Adipocyte (in vitro differentiated cells): Measurements from ENCODE around the gene HAT1.
A peak's percentile ranks its signal among the peaks of the same experiment; 100 is the strongest.

Experiments
- DNase-seq: peaks from one replicate; pipeline ENCODE4 v3.0.0-alpha.2; 2015; ENCODE audit warnings: low read depth
- H3K27me3 ChIP-seq: replicated peaks from 2 replicates; pipeline ENCODE4 v1.7.0; 2013; ENCODE audit warnings: mild to moderate bottlenecking, low read length, moderate library complexity; ENCODE audit not compliant: control insufficient read depth, insufficient read depth
- H3K36me3 ChIP-seq: 2 replicates; pipeline ENCODE4 v1.7.0; 2013; ENCODE audit warnings: low read length, mild to moderate bottlenecking, moderate library complexity; ENCODE audit not compliant: control insufficient read depth, insufficient read depth, severe bottlenecking
- H3K4me1 ChIP-seq: 2 replicates; pipeline ENCODE4 v1.7.0; 2013; ENCODE audit warnings: mild to moderate bottlenecking, low read length, moderate library complexity; ENCODE audit not compliant: control insufficient read depth, insufficient read depth
- H3K4me3 ChIP-seq: 2 replicates; pipeline ENCODE4 v1.7.0; 2013; ENCODE audit warnings: mild to moderate bottlenecking, low read length, moderate library complexity
- H3K9ac ChIP-seq: 2 replicates; pipeline ENCODE4 v1.7.0; 2013; ENCODE audit warnings: mild to moderate bottlenecking, low read length, moderate library complexity
- H3K9me3 ChIP-seq: 2 replicates; pipeline ENCODE4 v1.7.0; 2013; ENCODE audit warnings: mild to moderate bottlenecking, low read length, moderate library complexity; ENCODE audit not compliant: control insufficient read depth

The HAT1 gene, protein sequence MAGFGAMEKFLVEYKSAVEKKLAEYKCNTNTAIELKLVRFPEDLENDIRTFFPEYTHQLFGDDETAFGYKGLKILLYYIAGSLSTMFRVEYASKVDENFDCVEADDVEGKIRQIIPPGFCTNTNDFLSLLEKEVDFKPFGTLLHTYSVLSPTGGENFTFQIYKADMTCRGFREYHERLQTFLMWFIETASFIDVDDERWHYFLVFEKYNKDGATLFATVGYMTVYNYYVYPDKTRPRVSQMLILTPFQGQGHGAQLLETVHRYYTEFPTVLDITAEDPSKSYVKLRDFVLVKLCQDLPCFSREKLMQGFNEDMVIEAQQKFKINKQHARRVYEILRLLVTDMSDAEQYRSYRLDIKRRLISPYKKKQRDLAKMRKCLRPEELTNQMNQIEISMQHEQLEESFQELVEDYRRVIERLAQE

DNA sequence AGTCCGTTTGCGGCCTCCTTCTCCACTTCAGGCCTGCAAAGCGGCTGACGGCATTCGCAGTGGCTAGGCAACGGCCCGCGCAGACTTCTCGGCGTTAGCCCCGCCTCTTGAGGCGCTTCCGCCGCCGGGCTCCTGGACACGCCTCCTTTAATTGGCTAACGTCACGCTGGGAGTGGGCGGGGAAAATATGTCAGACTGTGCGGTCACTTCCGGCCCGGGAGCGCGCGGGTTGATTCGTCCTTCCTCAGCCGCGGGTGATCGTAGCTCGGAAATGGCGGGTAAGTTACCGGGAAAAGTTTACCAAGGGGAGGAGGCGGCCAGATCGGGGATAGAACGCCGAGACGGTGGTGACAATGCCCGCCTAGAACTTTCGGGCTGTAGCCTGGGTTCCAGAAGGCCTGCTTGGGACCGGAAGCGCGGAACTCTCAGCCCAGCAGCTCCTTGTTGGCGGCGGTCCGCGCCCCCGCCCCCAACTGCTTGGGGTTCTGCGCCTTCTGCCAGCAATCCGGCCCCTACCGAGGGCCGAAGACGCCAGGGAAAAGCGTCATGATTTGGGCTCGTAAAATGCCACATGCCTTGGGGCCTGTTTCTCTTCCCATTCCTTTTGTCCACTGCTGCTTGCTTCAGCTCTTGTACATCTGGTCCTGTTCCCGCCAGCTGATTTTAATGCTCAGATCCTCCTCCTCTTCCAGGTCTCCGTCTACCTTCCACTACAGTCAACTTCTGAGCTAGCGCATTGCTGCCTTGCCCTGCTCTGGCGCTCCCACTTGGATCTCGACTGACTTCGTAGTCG lies at the start of gene HAT1:
HAT1 (plus strand) TSS at position 232 of the 793 bp plus-strand sequence; CDS start at position 272, 40 bp downstream.
- H3K9ac ChIP-seq = peak within 1 kb of the TSS; percentile 91
- DNase-seq = peak; percentile 100
- no peaks in the 10 kb centered on the region for H3K27me3 ChIP-seq
- H3K9me3 ChIP-seq = no peaks in the 10 kb centered on the region
- peaks cover 11% of the 10 kb centered on the region for H3K4me1 ChIP-seq
- peak within 1 kb of the TSS; percentile 95 for H3K4me3 ChIP-seq
- H3K36me3 ChIP-seq = peaks cover 11% of the 10 kb centered on the region

DNA sequence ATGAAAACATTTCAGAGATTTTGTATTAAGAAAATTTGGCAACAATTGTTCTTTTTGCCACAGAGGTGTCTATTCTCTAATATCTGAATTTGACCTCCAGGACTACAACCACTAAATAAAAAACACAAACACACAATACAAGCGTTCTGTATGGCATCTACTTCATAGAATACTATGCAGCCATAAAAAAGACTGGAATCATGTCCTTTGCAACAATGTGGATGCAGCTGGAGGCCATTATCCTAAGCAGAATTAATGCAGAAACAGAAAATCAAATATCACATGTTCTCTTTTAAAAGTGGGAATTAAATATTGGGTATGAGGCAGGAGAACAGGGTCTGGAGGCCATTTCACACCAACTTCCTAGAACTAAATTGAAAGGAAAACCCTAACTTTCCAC lies 47.7 kb upstream of the HAT1 start:
- Histone ChIP-seq H3K4me3 (no peak overlapping the region), H3K27me3 (no peaks in the 10 kb centered on the region), H3K4me1 (peaks cover 13% of the 10 kb centered on the region), H3K9ac (no peak overlapping the region), H3K36me3 (no peaks in the 10 kb centered on the region), H3K9me3 (no peaks in the 10 kb centered on the region)
- no peak for DNase-seq

DNA sequence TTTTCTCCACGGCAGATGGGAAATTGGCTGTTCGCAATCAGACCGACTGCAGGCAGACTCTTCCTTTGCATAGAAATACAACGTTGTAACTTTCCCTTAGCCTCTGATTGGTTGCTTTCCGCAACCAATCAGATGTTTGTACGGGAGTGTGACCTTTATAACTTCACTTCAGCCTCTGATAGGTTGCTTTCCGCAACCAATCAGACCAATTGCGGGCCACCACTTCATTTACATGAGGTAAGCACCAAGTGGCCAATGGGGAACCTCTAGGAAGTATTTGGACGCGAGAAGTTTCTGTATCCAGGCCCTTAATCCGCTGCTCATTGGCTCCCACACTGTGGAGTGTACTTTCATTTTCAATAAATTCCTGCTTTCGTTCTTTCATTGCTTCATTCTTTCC lies 47.3 kb upstream of the HAT1 start:
- Histone ChIP-seq H3K4me3 (no peak overlapping the region), H3K9ac (no peak overlapping the region), H3K27me3 (no peaks in the 10 kb centered on the region), H3K9me3 (no peaks in the 10 kb centered on the region), H3K4me1 (peaks cover 13% of the 10 kb centered on the region), H3K36me3 (no peaks in the 10 kb centered on the region)
- no peak for DNase-seq

DNA sequence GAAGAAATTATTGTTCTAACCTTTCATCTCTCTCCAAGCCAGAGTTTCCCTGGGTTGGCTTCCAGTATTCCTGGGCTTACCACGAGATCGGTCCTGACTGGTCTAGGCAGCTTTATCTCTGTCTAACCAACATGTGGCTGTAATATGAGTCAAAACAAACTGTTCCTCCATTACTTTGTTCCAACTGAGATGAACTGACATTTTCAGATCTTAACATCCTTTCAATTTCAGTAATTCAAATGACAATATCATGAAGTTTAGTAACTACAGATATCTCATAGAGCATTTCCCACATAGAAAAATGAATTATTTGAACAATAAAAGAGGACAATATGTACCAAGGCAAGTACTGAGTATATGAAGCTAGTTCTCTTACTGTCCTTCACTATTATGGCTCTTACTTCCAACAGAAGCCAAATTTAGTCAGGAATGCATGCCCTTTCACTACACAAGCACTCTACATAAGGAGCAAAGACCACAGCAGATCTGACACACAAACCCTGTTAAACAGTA lies 43.7 kb upstream of the HAT1 start:
- Histone ChIP-seq H3K9ac (peak overlapping the region; percentile 43), H3K9me3 (no peaks in the 10 kb centered on the region), H3K27me3 (no peaks in the 10 kb centered on the region), H3K4me1 (peaks cover 13% of the 10 kb centered on the region), H3K4me3 (peak overlapping the region; percentile 63), H3K36me3 (no peaks in the 10 kb centered on the region)
- peak; percentile 86 for DNase-seq

DNA sequence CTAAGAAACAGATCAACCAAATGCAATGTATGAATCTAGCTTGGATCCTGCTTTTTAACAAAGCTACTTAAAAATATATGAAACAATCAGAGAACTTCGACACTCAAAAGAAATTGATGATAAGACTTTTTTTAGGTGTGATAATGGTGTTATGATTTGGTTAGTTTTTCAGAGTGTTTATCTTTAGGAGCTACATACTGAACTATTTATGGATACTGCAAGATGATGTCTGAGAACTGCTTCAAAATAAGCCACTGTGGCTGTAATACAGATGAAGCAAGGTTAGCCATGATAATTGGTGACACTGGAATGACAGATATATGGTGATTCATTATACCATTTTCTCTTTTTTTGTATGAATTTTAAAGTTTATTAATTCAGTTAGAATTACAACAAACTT lies 42.4 kb upstream of the HAT1 start:
- H3K9me3 ChIP-seq = no peaks in the 10 kb centered on the region
- H3K9ac ChIP-seq = no peak overlapping the region
- no peak overlapping the region for H3K4me3 ChIP-seq
- H3K27me3 ChIP-seq = no peaks in the 10 kb centered on the region
- peaks cover 13% of the 10 kb centered on the region for H3K4me1 ChIP-seq
- H3K36me3 ChIP-seq = no peaks in the 10 kb centered on the region
- no peak for DNase-seq

DNA sequence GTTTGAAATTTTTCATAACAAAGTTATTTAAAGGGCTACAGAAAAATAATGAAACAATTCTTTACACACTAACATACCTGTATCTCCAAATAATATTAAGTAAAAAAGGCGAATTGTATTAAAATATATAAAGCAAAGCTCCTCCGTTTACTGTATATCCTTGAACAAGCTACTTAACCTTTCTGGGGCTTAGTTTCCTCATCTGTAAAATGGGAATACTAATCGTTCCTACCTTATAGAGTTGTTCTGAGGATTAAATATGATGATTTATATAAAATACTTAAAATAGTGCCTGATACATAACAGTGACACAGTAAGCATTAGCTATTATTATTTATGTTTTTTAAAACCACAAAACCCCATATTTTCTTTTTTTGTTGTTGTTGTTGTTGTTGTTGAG lies 41.5 kb upstream of the HAT1 start:
- Histone ChIP-seq H3K4me1 (peaks cover 13% of the 10 kb centered on the region), H3K9ac (no peak overlapping the region), H3K4me3 (no peak overlapping the region), H3K9me3 (no peaks in the 10 kb centered on the region), H3K36me3 (no peaks in the 10 kb centered on the region), H3K27me3 (no peaks in the 10 kb centered on the region)
- no peak for DNase-seq

DNA sequence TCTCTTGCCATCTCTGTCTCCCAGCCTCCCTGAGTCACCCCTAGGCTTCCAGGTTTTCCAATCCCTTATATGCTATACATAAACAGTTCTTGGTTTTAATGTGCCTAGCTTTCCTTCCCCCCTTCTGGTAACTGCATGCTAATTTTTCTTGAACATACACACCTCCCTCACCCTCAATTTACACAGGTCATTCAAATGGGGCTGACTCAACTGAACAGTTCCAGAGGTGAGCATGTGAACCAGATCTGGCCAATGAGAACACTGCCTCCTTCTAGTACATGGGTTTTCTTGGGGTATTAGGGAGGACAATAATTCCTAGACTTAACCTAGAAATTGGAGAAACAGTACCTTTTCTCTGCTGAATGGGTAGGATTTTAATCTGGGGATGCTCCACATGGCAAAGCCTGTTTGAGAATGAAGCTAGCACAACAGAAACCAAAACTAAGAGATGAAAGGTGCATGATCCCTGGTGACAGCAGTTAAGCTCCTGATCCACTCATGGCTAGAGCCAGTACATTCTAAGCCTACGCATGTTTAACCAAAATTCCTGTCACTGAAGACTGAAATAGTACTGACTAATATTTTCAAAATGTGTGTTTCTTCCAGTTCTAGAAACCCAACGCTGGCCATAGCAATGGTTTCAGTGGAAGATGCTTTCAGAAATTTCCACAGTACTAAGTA lies 40.0 kb upstream of the HAT1 start:
- H3K27me3 ChIP-seq = no peaks in the 10 kb centered on the region
- no peak for DNase-seq
- no peaks in the 10 kb centered on the region for H3K36me3 ChIP-seq

DNA sequence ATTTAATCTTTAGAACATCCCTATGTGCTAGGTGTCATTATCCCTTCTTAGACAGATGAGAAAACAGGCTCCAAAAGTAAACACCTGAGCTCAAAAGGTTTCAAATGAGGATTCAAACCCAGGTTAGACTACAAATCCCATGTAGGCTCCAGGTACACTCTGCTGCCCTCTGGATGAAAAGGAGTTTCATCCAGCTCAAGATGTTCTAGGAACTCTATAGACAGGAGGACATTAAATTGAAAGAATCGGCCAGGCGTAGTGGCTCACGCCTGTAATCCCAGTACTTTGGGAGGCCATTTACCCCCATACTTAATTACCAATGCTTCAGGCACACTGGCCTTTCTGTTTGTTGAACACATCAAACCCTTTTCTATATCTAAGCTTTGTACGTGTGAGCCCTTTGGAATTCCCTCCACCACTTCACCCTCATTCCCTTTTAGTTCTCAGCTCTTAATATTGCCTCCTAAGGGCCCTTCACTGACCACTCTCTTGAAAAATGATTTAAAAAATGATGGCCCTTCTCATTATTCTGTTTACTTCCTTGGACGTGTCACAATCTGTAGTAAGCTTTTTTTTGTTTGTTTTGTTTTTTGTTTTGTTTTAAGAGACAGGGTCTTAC lies 38.9 kb upstream of the HAT1 start:
- no peaks in the 10 kb centered on the region for H3K27me3 ChIP-seq
- no peaks in the 10 kb centered on the region for H3K36me3 ChIP-seq
- no peak overlapping the region for H3K9ac ChIP-seq
- H3K4me1 ChIP-seq = peaks cover 8% of the 10 kb centered on the region
- DNase-seq = no peak
- H3K9me3 ChIP-seq = no peaks in the 10 kb centered on the region
- no peak overlapping the region for H3K4me3 ChIP-seq

More for the DNA sequence above, 40.0 kb upstream of the HAT1 start:
- no peak overlapping the region for H3K4me3 ChIP-seq
- H3K4me1 ChIP-seq = peaks cover 13% of the 10 kb centered on the region
- H3K9ac ChIP-seq = no peak overlapping the region
- H3K9me3 ChIP-seq = no peaks in the 10 kb centered on the region

DNA sequence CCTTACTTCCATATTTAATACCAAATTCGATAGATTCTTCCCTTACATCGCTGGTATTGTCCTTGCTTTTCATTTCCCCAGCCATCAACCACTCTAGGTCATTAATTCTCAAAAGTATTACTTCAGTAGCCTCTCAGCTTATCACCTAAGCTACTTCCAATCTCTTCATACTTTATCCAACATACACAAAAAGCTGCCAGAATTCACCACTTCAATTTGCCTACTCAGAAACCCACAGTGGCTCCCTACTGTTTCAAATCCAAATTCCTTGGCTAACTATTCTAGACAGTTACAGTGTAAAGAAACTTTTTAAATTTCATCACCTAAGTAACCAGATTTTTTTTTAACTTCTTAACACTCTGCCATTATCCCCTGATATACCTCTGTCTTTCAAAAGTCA lies 32.9 kb upstream of the HAT1 start:
- no peak overlapping the region for H3K9ac ChIP-seq
- peaks cover 6% of the 10 kb centered on the region for H3K4me1 ChIP-seq
- H3K4me3 ChIP-seq = no peak overlapping the region

DNA sequence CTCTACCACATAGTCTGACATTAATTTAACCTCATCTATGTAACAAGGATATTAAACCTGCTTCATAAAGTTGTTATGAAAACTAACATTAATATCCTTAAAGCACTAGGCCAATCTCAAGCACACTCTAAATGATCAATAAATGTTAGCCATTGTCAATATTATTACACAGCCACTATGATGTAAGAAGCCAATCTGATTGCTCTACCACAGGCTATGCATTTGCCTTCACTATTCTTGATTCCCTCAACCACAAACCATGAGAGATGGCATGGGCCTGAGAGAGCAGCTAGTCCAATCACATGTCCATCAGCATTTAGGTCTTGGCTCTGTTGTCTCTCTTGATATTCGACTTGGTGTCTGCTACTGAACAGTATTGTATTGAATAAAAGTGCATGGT lies 32.5 kb upstream of the HAT1 start:
- Histone ChIP-seq H3K9ac (no peak overlapping the region), H3K4me1 (peaks cover 10% of the 10 kb centered on the region), H3K27me3 (no peaks in the 10 kb centered on the region), H3K36me3 (no peaks in the 10 kb centered on the region), H3K9me3 (no peaks in the 10 kb centered on the region), H3K4me3 (no peak overlapping the region)
- no peak for DNase-seq

More for the DNA sequence above, 32.9 kb upstream of the HAT1 start:
- DNase-seq = no peak
- Histone ChIP-seq H3K27me3 (no peaks in the 10 kb centered on the region), H3K9me3 (no peaks in the 10 kb centered on the region), H3K36me3 (no peaks in the 10 kb centered on the region)
